HG03139 (cell line): ENCODE data around the gene GDF15.
"Not testable (repeated sequence)": the region's sequence is repeated elsewhere in the genome, so short reads cannot be mapped to it uniquely, and the experiment has no call there.

Experiments
- ATAC-seq: cut with Tn5 transposase; IDR thresholded peaks from one replicate; pipeline ENCODE4 v1.9.1; 2021; ENCODE audit not compliant: unreplicated experiment

The GDF15 gene

DNA sequence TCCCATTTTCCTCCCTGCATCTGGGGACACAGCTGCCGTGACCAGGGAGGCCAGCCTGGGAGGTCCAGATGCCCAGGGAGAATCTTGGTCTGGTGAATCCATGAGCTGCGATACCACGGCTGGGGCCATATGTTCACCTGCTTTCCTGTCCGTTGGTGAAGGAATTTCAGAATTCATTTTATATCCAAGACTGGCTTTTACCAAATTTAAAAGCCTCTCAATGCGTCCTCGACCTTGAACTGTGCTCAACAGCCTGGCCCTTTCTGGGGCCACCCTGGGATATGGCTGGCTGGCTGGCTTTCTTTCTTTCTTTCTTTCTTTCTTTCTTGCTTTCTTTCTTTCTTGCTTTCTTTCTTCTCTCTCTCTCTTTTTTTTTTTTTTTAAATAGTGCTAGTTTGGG, 22.2 kb upstream of the GDF15 start:
- no peak for ATAC-seq

DNA sequence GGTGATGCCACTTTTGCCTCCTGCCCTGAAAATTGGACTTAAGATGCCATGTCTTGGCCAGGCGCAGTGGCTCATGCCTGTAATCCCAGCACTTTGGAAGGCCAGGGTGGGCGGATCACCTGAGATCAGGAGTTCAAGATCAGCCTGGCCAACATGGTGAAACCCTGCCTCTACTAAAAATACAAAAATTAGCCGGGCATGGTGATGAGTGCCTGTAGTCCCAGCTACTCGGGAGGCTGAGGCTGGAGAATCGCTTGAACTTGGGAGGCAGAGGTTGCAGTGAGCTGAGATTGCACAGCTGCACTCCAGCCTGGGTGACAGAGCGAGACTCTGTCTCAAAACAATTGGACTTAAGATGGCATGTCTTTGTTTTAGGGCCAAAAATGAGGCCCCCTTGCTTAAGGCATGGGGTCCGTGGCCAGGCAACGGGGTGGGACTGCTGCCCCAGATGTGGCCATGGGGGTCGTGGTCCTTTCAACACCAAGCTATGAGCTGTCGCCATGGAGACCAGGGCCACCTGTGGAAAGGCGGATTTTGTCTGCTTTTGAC, 21.6 kb upstream of the GDF15 start:
- ATAC-seq = not testable (repeated sequence)

DNA sequence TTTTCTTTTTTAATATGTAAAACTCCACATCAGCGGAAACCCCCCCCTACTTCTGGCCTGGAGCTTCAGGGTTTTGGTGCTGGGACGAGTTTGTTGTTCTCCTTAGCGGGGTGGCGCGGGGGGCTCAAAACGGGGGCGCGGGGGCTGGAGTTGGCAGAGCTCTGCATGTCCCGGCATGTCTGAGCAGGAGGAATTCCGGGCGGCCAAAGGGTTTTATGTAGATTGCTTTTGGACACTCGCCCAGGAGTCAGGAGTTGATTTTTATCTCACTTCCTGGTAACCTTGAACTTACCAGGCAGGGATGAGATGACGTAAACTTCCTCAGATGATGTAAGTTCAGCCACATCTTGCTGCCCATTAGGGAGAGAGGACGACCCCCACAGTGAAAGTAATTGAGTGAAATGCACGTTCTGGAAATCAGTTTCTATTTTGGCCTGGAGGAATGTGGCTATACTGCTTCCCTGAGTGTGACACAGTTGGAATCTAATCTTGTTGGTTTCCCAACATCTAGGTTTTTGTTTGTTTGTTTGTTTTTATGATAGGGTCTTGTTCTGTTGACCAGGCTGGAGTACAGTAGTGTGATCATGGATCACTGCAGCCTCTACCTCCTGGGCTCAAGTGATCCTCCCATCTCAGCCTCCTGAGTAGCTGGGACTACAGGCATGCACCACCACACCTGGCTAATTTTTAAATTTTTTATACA, 21.0 kb upstream of the GDF15 start:
- no peak for ATAC-seq

DNA sequence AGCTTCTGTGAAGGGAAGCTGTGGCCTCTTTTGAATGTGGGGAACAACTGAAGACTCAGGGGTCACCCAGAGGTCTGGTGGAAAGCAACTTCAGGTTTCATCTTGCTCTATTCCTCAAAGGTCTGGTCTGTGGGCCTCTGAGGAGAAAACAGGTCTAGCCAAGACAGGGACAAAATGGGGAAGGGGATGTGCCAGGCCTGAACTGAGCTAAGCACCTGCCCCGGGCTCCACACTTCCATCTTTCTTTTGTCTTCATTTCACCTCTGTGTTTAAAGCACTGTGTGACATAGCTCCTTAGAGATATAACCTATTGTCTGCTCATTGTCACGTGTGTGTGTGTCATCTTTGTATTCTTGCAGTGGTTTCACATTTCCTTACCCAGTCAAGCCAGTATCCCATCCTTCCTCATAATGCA, 19.9 kb upstream of the GDF15 start:
- ATAC-seq = no peak

DNA sequence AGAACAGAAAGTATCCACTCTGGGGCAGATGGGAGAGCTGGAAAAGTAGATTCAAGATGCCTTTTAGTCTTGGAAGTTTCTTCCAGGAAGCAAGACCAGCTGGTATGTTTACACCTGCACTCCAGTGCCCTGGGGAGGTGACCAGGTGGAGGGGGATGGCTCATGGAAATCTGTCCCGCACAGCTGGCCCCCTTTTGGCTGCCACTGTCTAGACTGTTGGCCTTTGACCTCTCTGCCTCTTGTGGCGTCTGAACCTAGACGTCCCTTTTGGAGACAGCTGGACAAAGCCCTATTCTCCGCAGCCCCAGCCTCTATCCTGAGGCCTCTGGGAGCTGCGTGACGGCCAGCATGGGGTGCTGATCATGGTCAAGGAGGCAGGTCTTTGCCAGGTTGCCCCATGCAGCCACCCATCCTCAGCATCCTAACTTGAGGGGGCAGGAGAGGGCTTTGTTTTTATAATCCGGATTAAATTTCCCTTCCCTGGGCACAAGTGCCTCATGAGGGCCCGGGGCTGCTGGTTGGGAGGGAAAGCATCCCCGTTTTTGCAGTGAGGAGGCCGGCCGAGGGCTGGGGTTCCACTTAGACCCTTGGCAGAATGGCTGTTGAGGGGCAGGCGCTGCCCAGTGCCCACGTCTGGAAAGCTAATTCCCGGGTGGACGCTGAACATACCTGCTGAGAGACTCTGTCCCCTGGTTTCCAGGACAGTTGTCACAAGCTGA, 17.3 kb upstream of the GDF15 start:
- no peak for ATAC-seq

DNA sequence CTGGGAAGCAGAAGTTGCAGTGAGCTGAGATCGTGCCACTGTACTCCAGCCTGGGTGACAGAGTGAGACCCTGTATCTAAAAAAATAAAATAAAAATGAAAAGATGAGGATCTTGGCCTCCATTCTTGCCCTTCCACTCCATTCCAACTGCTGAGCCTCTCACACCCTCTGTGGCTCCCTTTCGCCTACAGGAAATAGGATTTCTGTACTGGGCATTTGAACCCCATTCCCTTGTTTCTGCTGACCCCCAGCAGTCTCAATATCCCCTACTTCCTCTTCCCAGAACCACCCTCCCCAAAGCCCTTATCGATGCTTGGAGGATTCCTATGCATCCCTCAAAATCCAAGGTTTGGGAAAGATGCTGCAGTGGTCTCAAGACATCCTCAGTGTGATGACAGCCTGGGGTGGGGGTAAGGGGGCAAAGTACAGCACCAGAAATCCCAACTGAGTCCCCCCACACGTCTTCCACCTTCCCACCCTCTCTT, 12.5 kb upstream of the GDF15 start:
- ATAC-seq = no peak

DNA sequence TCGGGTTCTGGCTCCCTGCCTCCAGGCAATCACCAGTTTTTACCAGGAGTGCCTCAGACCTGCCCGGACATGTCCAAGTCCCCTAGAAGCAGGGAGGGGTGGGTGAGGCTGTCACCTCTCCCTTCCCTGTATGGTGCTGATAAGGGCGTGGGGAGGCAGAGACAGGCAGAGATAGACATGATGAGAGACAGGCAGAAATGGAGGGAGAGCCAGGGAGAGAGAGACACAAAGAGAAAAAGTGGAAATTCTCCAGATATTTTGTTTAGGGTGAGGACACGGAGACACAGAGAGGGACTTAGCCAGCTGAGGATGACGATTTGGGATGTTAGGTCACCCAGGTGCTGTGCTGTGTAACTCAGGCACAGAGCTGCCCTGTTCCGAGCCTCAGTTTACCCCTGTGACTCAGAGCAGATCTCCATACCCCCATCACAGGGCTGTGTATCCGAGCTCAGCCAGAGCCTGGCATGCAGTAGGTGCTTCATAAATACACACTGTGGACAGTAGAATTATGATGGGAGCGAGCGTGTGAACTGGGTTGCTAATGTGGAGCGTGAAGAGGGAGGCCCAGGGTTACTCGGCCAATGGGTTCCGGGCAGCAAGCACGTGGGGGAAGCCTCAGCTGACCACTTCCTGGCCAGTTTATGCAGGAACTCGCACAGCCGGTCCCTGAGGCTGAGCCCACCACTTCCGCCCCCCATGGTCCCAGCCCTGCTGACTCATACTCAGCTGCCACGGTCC, 11.9 kb upstream of the GDF15 start:
- peak; percentile 88 for ATAC-seq

DNA sequence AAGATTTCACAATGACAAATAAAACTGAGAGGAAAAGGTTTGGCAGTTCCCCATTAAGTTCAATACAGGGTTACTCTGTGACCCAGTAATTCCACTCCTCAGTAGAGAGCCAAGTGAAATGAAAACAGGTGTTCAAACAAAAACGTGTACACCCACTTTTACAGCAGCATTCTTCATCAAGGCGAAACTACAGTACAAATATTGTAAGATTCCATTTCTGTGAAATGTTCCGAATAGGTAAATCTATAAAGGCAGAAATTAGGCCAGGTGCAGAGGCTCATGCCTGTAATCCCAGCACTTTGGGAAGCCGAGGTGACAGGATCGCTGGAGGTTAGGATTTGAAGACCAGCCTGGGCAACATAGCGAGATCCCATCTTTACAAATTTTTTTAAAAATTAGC, 8.9 kb upstream of the GDF15 start:
- no peak for ATAC-seq

DNA sequence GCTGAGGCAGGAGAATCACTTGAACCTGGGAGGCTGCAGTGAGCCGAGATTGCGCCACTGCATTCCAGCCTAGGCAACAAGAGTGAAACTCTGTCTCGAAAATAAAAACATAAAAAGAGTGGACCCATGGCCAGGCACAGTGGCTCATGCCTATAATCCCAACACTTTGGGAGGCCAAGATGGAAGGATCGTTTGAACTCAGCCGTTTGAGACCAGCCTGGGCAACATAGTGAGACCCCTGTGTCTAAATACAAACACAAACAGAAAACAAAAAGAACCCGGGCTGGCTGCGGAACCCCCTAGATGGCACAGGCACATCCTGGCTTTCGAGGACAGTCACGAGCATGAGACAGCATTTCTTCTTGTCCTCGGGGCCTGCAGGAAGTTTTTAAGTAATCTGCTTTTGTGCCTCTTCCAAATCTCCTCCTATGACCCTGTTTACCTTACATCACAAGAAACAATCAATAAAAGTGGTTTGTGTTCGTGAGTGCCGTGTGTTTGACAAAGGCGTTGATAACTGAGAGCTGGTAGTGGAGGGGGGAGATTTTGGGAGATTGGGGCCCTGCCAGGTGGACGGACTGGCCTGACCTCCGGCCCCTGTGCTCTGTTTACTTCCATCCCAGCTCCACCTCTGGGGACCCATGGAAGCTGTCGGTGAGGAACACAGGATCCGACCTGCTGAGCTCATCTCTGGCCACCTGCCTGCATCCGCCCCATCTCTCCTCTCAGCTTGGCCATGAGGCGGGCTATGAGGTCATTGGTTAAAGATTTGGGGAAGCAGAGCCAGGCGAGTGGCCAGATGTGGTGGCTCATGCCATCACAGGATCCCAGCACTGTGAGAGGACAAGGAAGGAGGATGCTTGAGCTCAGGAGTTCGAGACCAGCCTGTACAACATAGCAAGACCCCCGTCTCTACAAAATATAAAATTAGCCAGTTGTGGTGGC, 5.9 kb upstream of the GDF15 start:
- no peak for ATAC-seq

DNA sequence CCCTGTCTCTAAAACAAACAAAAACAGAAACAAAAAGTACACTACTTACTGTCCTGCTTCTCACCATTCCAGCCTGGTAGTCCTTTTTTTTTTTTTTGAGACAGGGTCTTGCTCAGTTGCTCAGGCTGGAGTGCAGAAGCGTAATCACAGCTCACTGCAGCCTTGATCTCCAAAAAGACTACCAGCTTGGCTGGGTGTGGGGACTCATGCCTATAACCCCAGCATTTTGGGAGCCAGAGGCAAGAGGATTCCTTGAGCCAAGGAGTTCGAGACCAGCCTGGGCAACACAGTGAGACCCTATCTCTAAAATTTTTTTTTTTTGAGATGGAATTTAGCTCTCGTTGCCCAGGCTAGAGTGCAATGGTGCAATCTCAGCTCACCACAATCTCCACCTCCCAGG, 5.1 kb upstream of the GDF15 start:
- ATAC-seq = no peak

DNA sequence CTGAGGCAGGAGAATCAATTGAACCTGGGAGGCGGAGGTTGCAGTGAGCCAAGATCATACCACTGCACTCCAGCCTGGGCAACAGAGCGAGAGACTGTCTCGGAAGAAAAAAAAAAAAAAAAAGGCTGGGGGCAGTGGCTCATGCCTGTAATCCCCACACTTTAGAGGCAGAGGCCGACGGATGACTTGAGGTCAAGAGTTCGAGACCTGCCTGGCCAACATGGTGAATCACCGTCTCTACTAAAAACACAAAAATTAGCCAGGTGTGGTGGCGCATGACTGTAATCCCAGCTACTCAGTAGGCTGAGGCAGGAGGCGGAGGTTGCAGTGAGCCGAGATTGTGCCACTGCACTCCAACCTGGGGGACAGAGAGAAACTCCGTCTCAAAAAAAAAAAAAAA, 2.3 kb upstream of the GDF15 start:
- ATAC-seq = not testable (repeated sequence)

DNA sequence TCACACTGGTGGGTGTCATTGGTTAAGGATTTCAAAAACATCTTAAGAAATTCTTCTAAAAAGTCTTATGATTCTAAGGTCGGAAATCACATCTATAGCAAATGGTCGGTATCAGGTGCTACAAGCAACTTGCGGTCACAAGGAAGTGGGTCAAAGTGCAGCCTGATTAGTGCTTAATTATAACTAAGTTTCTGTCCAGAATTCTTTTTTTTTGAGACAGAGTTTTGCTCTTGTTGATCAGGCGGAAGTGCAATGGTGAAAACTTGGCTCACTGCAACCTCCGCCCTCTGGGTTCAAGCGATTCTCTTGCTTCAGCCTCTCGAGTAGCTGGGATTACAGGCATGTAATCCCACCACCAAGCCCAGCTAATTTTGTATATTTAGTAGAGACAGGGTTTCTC, 1.2 kb upstream of the GDF15 start:
- no peak for ATAC-seq

DNA sequence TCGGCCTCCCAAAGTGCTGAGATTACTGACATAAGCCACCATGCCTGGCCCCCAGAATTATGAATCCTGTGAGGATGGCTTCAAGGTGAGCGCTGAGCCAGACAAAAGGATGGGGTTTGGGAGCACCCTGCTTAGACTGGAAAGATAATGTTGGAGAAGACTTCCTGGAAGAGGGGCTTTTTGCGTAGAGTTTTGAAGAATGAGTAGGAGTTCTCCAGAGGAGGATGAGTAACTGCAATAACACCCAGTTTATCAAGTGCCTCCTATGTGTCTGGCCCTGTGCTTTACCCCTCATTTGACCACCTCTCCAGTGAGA, 641 bp upstream of the GDF15 start:
- ATAC-seq = no peak

DNA sequence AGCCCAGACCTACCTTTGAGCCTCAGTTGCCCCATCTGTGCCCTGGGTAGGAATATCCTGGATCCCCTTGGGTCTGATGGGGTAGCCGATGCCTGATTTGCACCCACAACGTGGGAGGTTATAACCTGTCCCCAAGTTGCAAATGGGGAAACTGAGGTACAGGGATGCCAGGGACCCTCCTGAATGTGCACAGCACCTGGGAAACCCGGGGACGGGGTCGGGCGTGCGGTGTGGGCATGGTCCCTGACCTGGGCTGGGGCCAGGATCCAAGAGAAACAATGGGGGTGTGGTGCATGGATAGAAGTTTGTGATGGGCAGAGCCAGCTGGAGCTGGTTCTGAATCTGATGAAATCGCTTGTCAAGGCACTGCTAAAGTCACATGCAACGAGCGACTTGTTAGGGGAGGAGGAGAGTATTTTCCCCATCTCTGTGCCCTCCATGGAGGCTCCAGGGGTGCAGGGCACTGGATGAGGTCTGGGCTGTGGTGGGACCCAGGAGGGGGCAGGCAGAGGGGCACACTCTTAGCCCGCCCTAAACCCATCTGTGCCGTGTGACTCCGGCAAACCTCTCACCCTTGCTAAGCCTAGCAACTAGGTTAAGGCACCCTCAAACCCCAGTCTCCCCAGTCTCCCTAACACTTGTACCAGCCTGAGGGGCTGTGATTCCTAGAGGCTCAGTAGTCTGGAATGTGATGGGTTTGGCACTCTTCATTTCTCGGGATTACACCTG, 749 bp downstream of the GDF15 start:
- no peak for ATAC-seq

DNA sequence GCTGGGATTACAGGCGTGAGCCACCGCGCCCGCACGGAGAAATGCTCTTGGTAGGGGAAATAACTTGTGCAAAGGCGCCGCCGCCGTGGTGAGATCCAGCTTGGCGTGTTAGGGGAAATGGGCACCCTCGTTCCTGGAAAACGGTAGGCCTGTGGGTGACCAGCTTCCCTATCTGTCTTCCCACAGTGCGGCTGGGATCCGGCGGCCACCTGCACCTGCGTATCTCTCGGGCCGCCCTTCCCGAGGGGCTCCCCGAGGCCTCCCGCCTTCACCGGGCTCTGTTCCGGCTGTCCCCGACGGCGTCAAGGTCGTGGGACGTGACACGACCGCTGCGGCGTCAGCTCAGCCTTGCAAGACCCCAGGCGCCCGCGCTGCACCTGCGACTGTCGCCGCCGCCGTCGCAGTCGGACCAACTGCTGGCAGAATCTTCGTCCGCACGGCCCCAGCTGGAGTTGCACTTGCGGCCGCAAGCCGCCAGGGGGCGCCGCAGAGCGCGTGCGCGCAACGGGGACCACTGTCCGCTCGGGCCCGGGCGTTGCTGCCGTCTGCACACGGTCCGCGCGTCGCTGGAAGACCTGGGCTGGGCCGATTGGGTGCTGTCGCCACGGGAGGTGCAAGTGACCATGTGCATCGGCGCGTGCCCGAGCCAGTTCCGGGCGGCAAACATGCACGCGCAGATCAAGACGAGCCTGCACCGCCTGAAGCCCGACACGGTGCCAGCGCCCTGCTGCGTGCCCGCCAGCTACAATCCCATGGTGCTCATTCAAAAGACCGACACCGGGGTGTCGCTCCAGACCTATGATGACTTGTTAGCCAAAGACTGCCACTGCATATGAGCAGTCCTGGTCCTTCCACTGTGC, 2.4 kb downstream of the GDF15 start:
- peak; percentile 65 for ATAC-seq

DNA sequence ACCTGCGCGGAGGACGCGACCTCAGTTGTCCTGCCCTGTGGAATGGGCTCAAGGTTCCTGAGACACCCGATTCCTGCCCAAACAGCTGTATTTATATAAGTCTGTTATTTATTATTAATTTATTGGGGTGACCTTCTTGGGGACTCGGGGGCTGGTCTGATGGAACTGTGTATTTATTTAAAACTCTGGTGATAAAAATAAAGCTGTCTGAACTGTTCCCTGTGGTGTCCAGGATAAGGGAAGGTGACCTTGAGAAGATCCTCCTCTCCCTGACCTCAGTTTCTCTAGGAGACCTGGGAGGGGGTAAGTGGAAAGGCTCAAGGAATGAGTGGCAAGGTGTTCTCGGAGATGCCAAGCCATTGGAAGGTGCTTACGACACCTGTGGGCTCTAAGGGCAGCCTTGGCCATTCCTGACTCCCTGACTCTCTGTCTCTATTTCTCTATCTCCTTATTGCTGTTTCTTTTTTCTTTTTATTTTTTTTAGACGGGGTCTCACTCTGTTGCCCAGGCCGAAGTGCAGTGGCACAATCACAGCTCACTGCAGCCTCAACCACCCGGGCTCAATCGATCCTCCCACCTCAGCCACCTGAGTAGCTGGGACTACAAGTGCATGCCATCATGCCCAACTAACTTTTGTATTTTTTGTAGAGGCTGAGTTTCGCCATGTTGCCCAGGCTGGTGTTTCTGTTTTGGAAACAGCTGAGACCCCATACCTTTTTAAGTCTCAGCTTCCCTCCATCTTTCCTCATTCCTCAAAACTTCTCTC, 3.2 kb downstream of the GDF15 start:
- no peak for ATAC-seq

DNA sequence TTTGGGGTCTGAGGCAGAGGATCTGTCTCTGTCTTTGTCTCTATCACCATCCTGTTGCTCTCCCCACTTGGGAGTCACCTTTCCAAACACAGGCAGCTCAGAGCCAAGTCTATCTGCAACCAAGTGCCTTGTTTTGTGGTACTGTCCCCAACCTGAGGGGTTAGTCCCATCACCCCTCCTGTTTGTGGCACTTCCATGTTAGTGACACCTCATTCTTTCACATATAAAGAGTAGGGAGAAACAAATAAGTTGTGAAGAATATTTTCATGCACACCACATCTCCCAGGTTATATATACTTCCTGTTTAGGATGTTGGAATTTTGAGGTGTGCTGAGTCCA, 3.7 kb downstream of the GDF15 start:
- ATAC-seq = no peak

DNA sequence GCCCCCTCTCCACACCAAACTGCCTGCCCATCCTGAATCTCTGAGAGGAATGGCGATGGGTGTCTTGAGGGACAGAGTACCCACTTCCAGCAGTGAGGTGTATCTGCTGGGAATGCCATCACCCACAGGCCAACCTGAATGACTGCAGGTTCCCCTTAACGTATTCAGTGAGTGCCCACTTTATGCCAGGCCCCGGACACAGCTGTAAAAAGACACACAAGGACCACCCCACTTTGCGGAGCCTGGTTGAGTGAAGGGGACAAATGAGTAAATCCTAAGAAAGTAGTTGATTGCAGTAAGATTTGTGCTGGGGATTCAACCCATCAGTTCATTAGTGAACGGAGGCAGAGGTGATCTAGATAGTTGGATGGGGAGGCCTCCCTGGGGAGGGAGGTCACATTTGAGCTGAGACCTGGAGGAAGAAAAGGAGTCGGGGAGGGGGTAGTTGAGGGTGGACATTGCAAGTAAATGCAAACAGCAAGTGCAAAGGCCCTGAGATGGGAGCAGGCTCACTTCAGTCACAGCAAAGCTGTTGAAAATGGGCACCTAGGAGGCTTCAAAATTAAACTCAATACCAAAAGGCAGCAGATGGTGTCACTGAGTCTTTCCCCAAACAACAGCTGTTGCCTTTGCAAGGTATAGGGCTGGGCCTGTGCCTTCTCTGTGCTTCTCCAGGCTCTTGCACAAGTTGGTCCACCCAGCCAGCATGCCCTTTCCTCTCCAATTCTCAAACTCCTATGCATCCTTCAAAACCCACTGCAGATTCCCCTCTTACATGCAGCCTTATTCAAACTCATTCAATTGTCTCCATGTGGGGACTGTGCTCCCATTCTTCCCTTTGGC, 4.3 kb downstream of the GDF15 start:
- no peak for ATAC-seq
